B cell (primary cell): Measurements from ENCODE around the gene NNT. TPM values are rescaled to one million over a fixed set of nuclear protein-coding genes. Genes with fewer than 3 reads are reported as not detected.

Source experiments
- ATAC-seq: fragments of 200-7000 bp; cut with Tn5 transposase; one replicate; pipeline ENCODE4 v1.10.0; 2021; ENCODE audit warnings: low read depth, mild to moderate bottlenecking, moderate number of reproducible peaks, moderate library complexity
- CTCF ChIA-PET: fragments of 350-600 bp; sonication (Branson Sonifier 250); formaldehyde crosslinking; loops from one replicate; lab custom pipeline; 2021; ENCODE audit warnings: antibody characterized with exemption, inconsistent platforms; lab: Charles Lee
- POLR2A ChIA-PET: fragments of 350-600 bp; sonication (Branson Sonifier 250); formaldehyde crosslinking; loops from one replicate; lab custom pipeline; 2021; ENCODE audit warnings: antibody characterized with exemption; lab: Charles Lee
- DNase-seq: peaks from one replicate; pipeline ENCODE4 v3.0.0; 2013
- H2AFZ ChIP-seq: 2 replicates; pipeline ENCODE4 v1.6.1; 2012; ENCODE audit warnings: mild to moderate bottlenecking, low read depth, low read length; ENCODE audit not compliant: insufficient read depth, poor library complexity, severe bottlenecking
- H3K27ac ChIP-seq, 2 donors: 1 replicate in 1 of 2; 2 replicates in 1 of 2; pipeline ENCODE4 v1.5.1; 2012 to 2013; ENCODE audit warnings: low read length in 2 of 2, mild to moderate bottlenecking in 2 of 2, moderate library complexity in 1 of 2
- H3K27me3 ChIP-seq, 4 experiments: fragments of 200-600 bp in 1 of 4; sonication (generic) in 1 of 4; replicated peaks in 1 of 4; 1 replicate in 2 of 4; 2 replicates in 2 of 4; pipeline versions ENCODE4 v1.6.1 to v1.7.0; 2013 to 2016; ENCODE audit warnings: low read length in 3 of 4, mild to moderate bottlenecking in 2 of 4, mixed read lengths in 1 of 4, moderate library complexity in 1 of 4; ENCODE audit not compliant: insufficient read depth in 4 of 4, control insufficient read depth in 3 of 4; ENCODE audit errors: control extremely low read depth in 1 of 4
- H3K36me3 ChIP-seq, 2 experiments: replicated peaks in 1 of 2; 1 replicate in 1 of 2; 2 replicates in 1 of 2; pipeline versions ENCODE4 v1.6.1 to v1.7.1; 2013; ENCODE audit warnings: low read length in 1 of 2; ENCODE audit not compliant: insufficient read depth in 2 of 2, control insufficient read depth in 1 of 2; ENCODE audit errors: control extremely low read depth in 1 of 2, extremely low read depth in 1 of 2
- H3K4me1 ChIP-seq, 2 donors: fragments of 200-600 bp in 1 of 2; sonication (generic) in 1 of 2; 1 replicate in 1 of 2; 2 replicates in 1 of 2; pipeline versions ENCODE4 v1.5.1 to v1.6.1; 2013 to 2017; ENCODE audit warnings: low read length in 2 of 2; ENCODE audit not compliant: control insufficient read depth in 2 of 2, insufficient read depth in 2 of 2
- H3K4me2 ChIP-seq: replicated peaks from 2 replicates; pipeline ENCODE3; 2012; ENCODE audit warnings: mild to moderate bottlenecking, low read depth, low read length; ENCODE audit not compliant: poor library complexity, severe bottlenecking
- H3K4me3 ChIP-seq, 5 experiments: fragments of 200-600 bp in 1 of 5; sonication (generic) in 1 of 5; 1 replicate in 3 of 5; 2 replicates in 2 of 5; pipeline versions ENCODE4 v1.5.1 to v1.7.0; 2011 to 2016; ENCODE audit warnings: low read length in 4 of 5, mild to moderate bottlenecking in 4 of 5, low read depth in 2 of 5, control low read depth in 1 of 5, moderate library complexity in 1 of 5; ENCODE audit not compliant: insufficient read depth in 1 of 5; ENCODE audit errors: control extremely low read depth in 1 of 5, extremely low read depth in 1 of 5
- H3K79me2 ChIP-seq: fragments of 200-600 bp; sonication (generic); one replicate; pipeline ENCODE4 v1.6.0; 2016; ENCODE audit warnings: low read length; ENCODE audit not compliant: control insufficient read depth, insufficient read depth
- H3K9ac ChIP-seq: fragments of 200-600 bp; sonication (generic); 2 replicates; pipeline ENCODE4 v1.6.1; 2017; ENCODE audit warnings: mild to moderate bottlenecking, low read length, moderate library complexity
- H3K9me3 ChIP-seq, 3 donors: one replicate each; pipeline versions ENCODE4 v1.6.1 to v1.7.1; 2013; ENCODE audit warnings: low read length in 2 of 3; ENCODE audit not compliant: control insufficient read depth in 2 of 3, insufficient read depth in 1 of 3; ENCODE audit errors: control extremely low read depth in 1 of 3
- H4K20me1 ChIP-seq: 2 replicates; pipeline ENCODE4 v1.6.0; 2012; ENCODE audit warnings: mild to moderate bottlenecking, low read length; ENCODE audit not compliant: insufficient read depth, control insufficient read depth, poor library complexity, severe bottlenecking
- H3K27ac Mint-ChIP-seq: one replicate; pipeline ENCODE4 v1.8.0; 2021; ENCODE audit warnings: mixed read lengths
- H3K27me3 Mint-ChIP-seq: one replicate; pipeline ENCODE4 v1.8.0; 2021; ENCODE audit warnings: mixed read lengths
- H3K4me1 Mint-ChIP-seq: one replicate; pipeline ENCODE4 v1.8.0; 2021; ENCODE audit warnings: mixed read lengths
- H3K4me3 Mint-ChIP-seq: one replicate; pipeline ENCODE4 v1.8.0; 2021; ENCODE audit warnings: mixed read lengths
- H3K9me3 Mint-ChIP-seq: one replicate; pipeline ENCODE4 v1.8.0; 2022; ENCODE audit warnings: mixed read lengths; ENCODE audit not compliant: insufficient read depth
- EZH2 ChIP-seq: IDR thresholded peaks from 2 replicates; pipeline ENCODE4 v1.6.1; 2012; ENCODE audit warnings: borderline replicate concordance, low read depth, mild to moderate bottlenecking, moderate library complexity, low read length; ENCODE audit not compliant: insufficient read depth, poor library complexity, severe bottlenecking
- WGBS: methylation state at CpG from one replicate; pipeline ENCODE4 v1.1.5; 2013; ENCODE audit warnings: missing lambda C conversion rate; ENCODE audit not compliant: insufficient coverage; 5-methylcytosine and 5-hydroxymethylcytosine counted together
- intact Hi-C: fragments of 100-400 bp; cut with micrococcal nuclease; formaldehyde crosslinking; loops from one replicate; pipeline ENCODE4 v1.10.0; 2022
- polyA plus RNA-seq: library from polyadenylated mRNA; depleted of rRNA; stranded (reverse); fragments of >200 nt; gene quantifications from 2 replicates; pipeline ENCODE4 v1.2.3, GENCODE V29; 2012
- total RNA-seq, 2 donors: library from RNA; stranded (reverse); fragments of 120-200 nt in 1 of 2; gene quantifications; 1 replicate in 1 of 2; 2 replicates in 1 of 2; pipeline versions ENCODE4 v1.2.3 to v1.2.4, GENCODE V29; 2013 to 2022
- TF ChIP-seq, protein P1 (sequence below): fragments of 200-600 bp; IDR thresholded peaks from one replicate; pipeline ENCODE4 v1.8.0; 2022; ENCODE audit warnings: antibody characterized with exemption, mild to moderate bottlenecking

Gene NNT
- total and polyA plus RNA-seq, 2 donors (not counting 1 experiment from before 2014, with no cell fraction given): 17.8 to 61.1 TPM

DNA sequence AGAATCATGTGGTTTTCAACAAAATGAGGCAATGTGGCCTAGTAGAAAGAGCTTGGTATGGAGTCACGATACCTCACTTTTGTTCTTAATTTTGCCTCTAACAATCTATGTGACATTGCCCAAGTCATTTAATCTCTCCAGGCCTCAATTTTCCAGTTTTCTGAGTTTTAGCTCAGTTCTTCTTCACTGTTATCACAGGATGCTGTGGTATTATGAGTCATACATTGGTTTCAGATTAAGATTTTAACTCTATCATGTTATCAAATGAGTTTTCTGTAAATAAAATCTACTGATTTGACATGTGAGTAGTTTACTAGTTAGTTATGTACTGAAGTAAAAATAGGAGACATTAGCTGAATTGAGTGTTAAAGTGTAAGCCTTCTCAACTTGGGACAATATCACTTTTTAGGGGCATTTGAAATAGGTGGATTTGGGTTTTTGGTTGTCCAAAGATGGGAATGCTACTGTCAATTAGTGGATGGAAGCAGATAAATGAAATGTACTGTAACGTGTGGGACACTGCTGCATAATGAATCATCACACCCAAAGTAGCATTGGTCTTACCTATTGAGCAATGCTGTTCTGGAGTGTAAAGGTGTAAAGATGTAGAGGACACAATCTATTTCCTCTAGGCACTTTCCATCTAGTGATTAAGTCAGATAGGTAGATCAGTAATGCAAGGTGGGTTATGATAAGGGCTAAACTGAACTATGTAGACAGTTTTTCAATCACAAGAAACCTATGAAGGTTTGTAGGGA is 73.3 kb downstream of the NNT start:
- H3K79me2 ChIP-seq: no peaks in the 10 kb centered on the region
- H3K9ac ChIP-seq: no peak overlapping the region
- H3K27ac ChIP-seq: no peak overlapping the region
- Mint-ChIP-seq H3K27ac (no peak overlapping the region), H3K4me3 (no peak overlapping the region), H3K27me3 (no peaks in the 10 kb centered on the region), H3K4me1 (no peaks in the 10 kb centered on the region), H3K9me3 (no peaks in the 10 kb centered on the region)
- H2AFZ ChIP-seq: no peak overlapping the region
- no peak overlapping the region for H3K4me3 ChIP-seq
- no peaks in the 10 kb centered on the region for H4K20me1 ChIP-seq
- H3K27me3 ChIP-seq: no peaks in the 10 kb centered on the region
- no CpG with 5 or more reads among the region's 2 CpGs for WGBS
- no peak for DNase-seq
- POLR2A ChIA-PET: no interaction called here
- no peak for ATAC-seq
- CTCF ChIA-PET: no interaction called here
- peaks cover 16 to 26% of the 10 kb centered on the region in 2 experiments for H3K36me3 ChIP-seq
- intact Hi-C loops: no loop called here
- H3K9me3 ChIP-seq: no peaks in the 10 kb centered on the region
- no peak overlapping the region for H3K4me2 ChIP-seq
- TF ChIP-seq EZH2: no peak
- TF ChIP-seq, protein P1, sequence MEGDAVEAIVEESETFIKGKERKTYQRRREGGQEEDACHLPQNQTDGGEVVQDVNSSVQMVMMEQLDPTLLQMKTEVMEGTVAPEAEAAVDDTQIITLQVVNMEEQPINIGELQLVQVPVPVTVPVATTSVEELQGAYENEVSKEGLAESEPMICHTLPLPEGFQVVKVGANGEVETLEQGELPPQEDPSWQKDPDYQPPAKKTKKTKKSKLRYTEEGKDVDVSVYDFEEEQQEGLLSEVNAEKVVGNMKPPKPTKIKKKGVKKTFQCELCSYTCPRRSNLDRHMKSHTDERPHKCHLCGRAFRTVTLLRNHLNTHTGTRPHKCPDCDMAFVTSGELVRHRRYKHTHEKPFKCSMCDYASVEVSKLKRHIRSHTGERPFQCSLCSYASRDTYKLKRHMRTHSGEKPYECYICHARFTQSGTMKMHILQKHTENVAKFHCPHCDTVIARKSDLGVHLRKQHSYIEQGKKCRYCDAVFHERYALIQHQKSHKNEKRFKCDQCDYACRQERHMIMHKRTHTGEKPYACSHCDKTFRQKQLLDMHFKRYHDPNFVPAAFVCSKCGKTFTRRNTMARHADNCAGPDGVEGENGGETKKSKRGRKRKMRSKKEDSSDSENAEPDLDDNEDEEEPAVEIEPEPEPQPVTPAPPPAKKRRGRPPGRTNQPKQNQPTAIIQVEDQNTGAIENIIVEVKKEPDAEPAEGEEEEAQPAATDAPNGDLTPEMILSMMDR: no peak
- no peaks in the 10 kb centered on the region for H3K4me1 ChIP-seq

DNA sequence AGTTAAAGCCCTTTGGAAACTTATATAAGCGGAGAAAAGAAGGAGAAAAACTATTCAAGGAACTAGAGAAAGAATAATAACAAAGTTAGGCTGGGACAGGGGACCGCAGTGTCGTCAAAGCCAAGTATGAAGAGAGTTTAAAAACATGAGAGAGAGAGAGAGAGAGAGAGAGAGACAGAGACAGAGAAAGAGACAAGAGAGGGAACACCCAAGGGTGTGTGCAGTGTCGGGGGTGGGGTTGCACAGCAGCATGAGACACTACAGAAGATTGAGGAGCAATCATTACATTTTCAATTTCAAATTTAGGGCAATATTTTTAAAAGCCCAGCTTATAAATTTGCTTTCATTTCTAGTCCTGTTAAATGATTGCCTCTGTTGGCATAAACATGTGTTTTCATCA is 74.3 kb downstream of the NNT start:
- Histone ChIP-seq H3K4me3 (no peak overlapping the region), H3K27me3 (no peaks in the 10 kb centered on the region), H4K20me1 (no peaks in the 10 kb centered on the region), H3K79me2 (no peaks in the 10 kb centered on the region), H3K4me1 (no peaks in the 10 kb centered on the region), H2AFZ (no peak overlapping the region), H3K27ac (no peak overlapping the region), H3K36me3 (peaks cover 16 to 26% of the 10 kb centered on the region in 2 experiments), H3K4me2 (no peak overlapping the region), H3K9ac (no peak overlapping the region), H3K9me3 (no peaks in the 10 kb centered on the region)
- CTCF ChIA-PET: no interaction called here
- POLR2A ChIA-PET: no interaction called here
- 100% methylated on average over 3 of the region's 4 CpGs for WGBS
- intact Hi-C loops: no loop called here
- Mint-ChIP-seq H3K27me3 (no peaks in the 10 kb centered on the region), H3K4me3 (no peak overlapping the region), H3K4me1 (no peaks in the 10 kb centered on the region), H3K9me3 (no peaks in the 10 kb centered on the region), H3K27ac (no peak overlapping the region)
- no peak for ATAC-seq
- TF ChIP-seq, protein P1: no peak
- no peak for TF ChIP-seq EZH2
- no peak for DNase-seq
